Effector memory CD8-positive, alpha-beta T cell (primary cell): Measurements from ENCODE around the gene H6PD.

Experiments used
- ATAC-seq: fragments of 150-1000 bp; cut with Tn5 transposase; replicated peaks from 2 replicates; pipeline ENCODE4 v1.10.0; 2021; ENCODE audit warnings: mild to moderate bottlenecking, moderate library complexity
- DNase-seq, 3 experiments: peaks; one replicate each; pipeline ENCODE4 v3.0.0; 2021
- H3K27ac Mint-ChIP-seq, 2 donors: one replicate each; pipeline ENCODE4 v1.8.0; 2022; ENCODE audit warnings: mild to moderate bottlenecking in 2 of 2, mixed read lengths in 2 of 2, moderate library complexity in 2 of 2
- H3K27me3 Mint-ChIP-seq, 2 donors: one replicate each; pipeline ENCODE4 v1.8.0; 2022; ENCODE audit warnings: mixed read lengths in 2 of 2
- H3K36me3 Mint-ChIP-seq: one replicate; pipeline ENCODE4 v1.8.0; 2022; ENCODE audit warnings: mild to moderate bottlenecking, moderate library complexity, mixed read lengths; ENCODE audit not compliant: insufficient read depth
- H3K4me1 Mint-ChIP-seq, 2 donors: one replicate each; pipeline ENCODE4 v1.8.0; 2022; ENCODE audit warnings: low read depth in 2 of 2, mixed read lengths in 2 of 2
- H3K4me3 Mint-ChIP-seq, 2 donors: one replicate each; pipeline ENCODE4 v1.8.0; 2022; ENCODE audit warnings: mild to moderate bottlenecking in 2 of 2, mixed read lengths in 2 of 2, moderate library complexity in 2 of 2
- H3K9me3 Mint-ChIP-seq, 2 donors: one replicate each; pipeline ENCODE4 v1.8.0; 2022; ENCODE audit warnings: mixed read lengths in 2 of 2
- total RNA-seq, 9 experiments: gene quantifications; one replicate each; lab custom pipeline; 2026; lab: John Stamatoyannopoulos, UW

The H6PD gene, protein sequence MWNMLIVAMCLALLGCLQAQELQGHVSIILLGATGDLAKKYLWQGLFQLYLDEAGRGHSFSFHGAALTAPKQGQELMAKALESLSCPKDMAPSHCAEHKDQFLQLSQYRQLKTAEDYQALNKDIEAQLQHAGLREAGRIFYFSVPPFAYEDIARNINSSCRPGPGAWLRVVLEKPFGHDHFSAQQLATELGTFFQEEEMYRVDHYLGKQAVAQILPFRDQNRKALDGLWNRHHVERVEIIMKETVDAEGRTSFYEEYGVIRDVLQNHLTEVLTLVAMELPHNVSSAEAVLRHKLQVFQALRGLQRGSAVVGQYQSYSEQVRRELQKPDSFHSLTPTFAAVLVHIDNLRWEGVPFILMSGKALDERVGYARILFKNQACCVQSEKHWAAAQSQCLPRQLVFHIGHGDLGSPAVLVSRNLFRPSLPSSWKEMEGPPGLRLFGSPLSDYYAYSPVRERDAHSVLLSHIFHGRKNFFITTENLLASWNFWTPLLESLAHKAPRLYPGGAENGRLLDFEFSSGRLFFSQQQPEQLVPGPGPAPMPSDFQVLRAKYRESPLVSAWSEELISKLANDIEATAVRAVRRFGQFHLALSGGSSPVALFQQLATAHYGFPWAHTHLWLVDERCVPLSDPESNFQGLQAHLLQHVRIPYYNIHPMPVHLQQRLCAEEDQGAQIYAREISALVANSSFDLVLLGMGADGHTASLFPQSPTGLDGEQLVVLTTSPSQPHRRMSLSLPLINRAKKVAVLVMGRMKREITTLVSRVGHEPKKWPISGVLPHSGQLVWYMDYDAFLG
- 37.7 to 138 (median 72.6) reads per million in 9 experiments for total RNA-seq

DNA sequence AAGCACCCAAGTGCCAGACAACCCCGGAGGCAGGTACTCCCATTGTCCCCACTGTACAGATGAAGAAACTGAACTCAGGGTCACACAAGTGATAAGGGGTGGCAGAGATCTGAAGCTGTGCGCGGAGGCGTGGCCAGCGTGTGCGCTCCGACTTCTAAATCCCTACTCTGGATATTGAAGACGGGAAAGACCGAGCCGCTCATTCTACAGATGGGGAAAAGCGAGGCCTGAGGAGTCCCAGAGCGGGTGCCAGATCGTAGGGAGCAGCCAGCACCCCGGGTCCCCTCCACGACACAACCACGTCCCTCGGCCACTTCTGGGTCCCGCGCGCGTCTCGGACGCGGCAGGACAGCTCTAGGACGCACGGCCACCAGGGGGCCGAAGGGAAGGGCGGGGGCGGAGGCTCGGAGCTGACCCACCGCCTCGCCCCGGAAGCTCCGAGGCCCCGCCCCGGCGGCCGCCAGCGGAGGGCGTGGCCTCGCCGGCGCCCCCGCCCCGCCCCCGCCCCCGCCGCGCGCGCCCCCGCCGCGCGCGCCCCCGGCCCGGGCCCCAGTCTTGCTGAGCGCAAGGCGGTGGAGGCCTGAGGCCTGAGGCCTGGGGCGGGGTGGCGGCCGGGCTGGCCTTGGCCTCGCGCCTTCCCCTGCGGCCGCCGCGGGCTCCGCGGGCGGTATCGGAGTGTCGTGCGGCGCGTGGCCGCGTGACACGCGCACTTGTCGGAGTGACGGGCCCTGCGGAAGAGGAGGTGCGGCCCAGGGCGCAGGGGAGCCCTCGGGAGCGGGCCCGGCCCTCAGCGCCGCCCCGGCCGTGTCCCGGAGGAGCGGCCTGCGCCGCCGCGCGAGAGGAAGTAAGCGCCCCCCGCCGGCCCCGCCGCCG lies at the start of gene H6PD:
H6PD (plus strand) TSS at position 552 of the 873 bp plus-strand sequence. CDS start 10,161 bp downstream, outside the sequence.
- peak within 1 kb of the TSS; percentile 92 to 97 for H3K27ac Mint-ChIP-seq
- peaks cover 11% of the 10 kb centered on the region for H3K36me3 Mint-ChIP-seq
- ATAC-seq, result peak; percentile 82
- H3K4me1 Mint-ChIP-seq, result peaks cover 19 to 22% of the 10 kb centered on the region in 2 donors
- peak within 1 kb of the TSS; percentile 88 to 94 for H3K4me3 Mint-ChIP-seq
- peak; percentile 59 to 71 (median 64) for DNase-seq
- H3K9me3 Mint-ChIP-seq, result no peaks in the 10 kb centered on the region
- H3K27me3 Mint-ChIP-seq, result no peaks in the 10 kb centered on the region

DNA sequence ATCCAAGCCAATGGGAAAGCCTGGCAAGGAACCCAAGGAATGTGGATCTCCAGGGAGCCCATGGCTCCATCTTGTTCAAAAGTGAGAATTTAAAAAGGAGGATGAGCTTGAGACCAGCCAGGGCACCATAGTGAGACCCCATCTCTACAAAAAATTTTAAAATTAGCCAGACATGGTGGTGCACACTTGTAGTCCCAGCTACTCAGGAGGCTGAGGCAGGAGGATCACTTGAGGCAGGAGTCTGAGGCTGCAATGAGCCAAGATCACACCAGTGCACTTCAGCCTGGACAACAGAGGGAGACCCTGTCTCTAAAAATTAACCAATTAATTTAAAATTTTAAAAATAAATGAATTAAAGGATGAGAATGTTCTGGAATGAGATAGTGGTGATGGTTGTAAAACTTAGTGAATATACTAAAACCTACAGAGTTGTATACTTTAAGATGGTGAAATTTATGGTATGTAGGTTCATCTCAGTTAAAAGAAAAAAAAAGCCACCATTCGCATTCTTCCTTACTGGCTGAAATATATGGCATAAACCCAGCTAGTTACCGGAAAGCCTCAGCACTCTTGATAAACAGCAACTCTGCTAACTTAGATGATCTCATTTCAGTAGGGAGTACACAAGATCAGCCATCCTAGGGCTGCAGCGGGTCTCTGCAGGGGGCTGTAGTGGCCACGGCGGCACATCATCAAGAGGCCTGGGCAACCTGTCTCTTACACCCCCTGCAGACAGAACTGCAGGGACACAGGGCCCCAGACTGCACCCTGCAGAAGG lies 48.3 kb upstream of the H6PD start:
- Mint-ChIP-seq H3K4me3 (no peak overlapping the region), H3K27me3 (peaks cover 24 to 39% of the 10 kb centered on the region in 2 donors), H3K9me3 (no peaks in the 10 kb centered on the region), H3K36me3 (peaks cover 7% of the 10 kb centered on the region), H3K27ac (no peak overlapping the region), H3K4me1 (peaks cover 2 to 5% of the 10 kb centered on the region in 2 donors)
- DNase-seq (no peak), ATAC-seq (no peak)

DNA sequence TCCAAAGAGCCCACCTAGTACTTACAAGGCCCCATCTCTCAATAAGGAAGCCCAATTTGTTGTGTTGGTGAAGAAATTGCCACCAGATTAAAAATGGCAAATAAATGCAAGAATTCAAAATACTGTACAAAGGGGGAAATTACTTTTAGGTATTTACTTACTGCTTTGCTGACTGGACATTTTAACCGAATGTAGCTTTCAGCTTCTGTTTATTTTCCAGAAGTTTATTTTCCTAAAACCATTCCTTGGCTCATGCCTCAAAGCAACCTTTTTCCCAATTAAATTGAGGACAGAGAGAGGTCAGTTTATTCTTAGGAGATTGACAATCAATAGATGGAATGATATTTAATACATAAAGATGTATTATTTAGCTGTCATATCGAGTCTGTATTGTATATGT lies 47.6 kb upstream of the H6PD start:
- Mint-ChIP-seq H3K9me3 (no peaks in the 10 kb centered on the region), H3K36me3 (peaks cover 7% of the 10 kb centered on the region), H3K4me1 (no peaks in the 10 kb centered on the region), H3K4me3 (no peak overlapping the region), H3K27ac (no peak overlapping the region), H3K27me3 (peaks cover 26 to 39% of the 10 kb centered on the region in 2 donors)
- ATAC-seq (no peak), DNase-seq (no peak)

DNA sequence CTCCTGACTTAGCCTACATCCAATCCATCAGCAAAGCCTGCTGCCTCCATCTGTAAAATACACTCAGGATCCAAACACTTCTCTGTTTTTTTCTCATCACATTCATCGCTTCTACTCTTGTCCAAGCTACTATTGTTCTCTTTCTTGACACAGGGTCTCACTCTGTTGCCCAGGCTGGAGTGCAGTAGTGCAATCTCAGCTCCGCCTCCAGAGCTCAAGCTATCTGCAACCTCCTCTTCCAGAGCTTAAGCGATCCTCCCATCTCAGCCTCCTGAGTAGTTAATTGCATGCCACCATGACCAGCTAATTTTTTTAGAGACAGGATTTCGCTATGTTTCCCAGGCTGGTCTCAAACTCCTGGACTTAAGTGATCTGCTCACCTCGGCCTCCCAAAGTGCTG lies 44.3 kb upstream of the H6PD start:
- ATAC-seq (no peak), DNase-seq (no peak)
- no peak overlapping the region for H3K4me3 Mint-ChIP-seq
- H3K4me1 Mint-ChIP-seq, result no peaks in the 10 kb centered on the region
- no peak overlapping the region for H3K27ac Mint-ChIP-seq
- peaks cover 34 to 45% of the 10 kb centered on the region in 2 donors for H3K27me3 Mint-ChIP-seq
- no peaks in the 10 kb centered on the region for H3K9me3 Mint-ChIP-seq
- peaks cover 7% of the 10 kb centered on the region for H3K36me3 Mint-ChIP-seq

DNA sequence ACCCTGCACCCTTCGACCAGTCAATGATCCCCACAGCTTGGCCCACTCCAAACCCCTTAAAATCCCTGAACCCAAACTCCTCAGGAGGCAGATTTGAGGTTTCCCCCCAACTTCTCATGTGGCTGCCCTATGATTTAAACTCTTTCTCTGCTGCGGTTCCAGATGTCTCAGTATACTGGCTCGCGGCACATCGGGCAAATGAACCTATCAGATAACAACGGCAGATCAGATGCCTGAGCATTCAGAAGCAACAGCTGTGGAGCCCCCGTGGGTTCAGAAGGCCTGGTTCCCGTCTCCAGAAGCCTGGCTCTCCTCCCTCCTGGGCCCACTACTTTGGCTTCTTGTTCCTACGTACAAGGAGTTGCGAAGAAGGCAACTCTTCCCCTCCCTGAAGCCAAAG lies 43.3 kb upstream of the H6PD start:
- H3K9me3 Mint-ChIP-seq, result no peaks in the 10 kb centered on the region
- DNase-seq, result no peak
- ATAC-seq, result no peak
- peaks cover 7% of the 10 kb centered on the region for H3K36me3 Mint-ChIP-seq
- peaks cover 1% of the 10 kb centered on the region in 2 donors for H3K4me1 Mint-ChIP-seq
- H3K27me3 Mint-ChIP-seq, result peaks cover 39 to 55% of the 10 kb centered on the region in 2 donors
- no peak overlapping the region for H3K4me3 Mint-ChIP-seq
- no peak overlapping the region for H3K27ac Mint-ChIP-seq

DNA sequence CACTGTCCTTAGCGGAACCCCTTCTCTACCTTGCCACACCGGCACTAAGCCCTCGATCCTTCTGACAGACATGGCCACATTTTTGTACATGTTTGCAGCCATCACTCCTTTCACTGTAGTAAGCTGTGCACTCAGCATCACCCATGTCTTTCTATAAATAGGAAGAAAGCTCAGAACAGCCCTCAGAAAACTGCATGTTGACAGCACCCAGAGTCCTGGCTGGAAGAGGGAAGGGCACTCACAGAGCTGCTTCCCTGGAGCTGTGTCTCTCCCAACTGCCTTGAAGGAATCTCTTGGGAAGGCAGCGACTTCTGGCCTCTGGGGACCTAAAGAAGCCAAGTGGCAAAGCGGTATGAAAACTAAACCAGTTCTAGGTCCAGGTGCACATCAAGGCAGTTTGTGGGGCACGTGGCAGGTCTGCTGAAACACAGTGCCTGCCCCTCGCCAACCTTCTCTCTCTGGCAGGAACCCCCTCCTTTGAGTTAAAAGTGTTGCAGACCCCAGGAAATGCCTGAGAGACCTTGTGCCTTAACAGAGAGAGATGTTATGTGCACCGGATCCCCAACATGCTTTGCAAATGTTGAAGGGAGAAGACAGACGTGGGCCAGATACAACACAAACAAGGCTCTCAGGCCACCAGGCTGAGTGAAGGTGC lies 41.9 kb upstream of the H6PD start:
- Mint-ChIP-seq H3K36me3 (peaks cover 7% of the 10 kb centered on the region), H3K27ac (no peak overlapping the region), H3K27me3 (peaks cover 54 to 70% of the 10 kb centered on the region in 2 donors), H3K4me1 (peaks cover 4 to 6% of the 10 kb centered on the region in 2 donors), H3K4me3 (no peak overlapping the region), H3K9me3 (no peaks in the 10 kb centered on the region)
- DNase-seq (no peak), ATAC-seq (no peak)

DNA sequence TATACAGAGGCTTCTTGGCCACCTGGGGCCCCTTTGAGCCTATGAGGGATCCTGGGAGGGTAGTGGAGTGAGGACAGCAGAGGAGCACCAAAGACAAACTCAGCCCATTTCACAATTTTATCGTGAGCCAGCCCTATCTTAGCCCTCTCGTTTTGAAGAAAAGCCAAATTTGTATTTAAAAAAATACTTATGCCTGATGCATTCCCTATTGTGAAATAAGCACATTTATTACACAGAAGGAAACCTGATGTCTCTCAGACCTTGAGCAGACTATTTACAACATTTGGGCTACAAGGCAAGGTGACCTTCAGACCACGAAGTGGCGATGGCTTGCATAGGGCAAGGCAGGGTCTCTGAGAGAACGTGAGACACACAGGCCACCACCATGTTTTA lies 41.3 kb upstream of the H6PD start:
- DNase-seq, result no peak
- Mint-ChIP-seq H3K36me3 (peaks cover 4% of the 10 kb centered on the region), H3K4me3 (no peak overlapping the region), H3K9me3 (no peaks in the 10 kb centered on the region), H3K27me3 (peaks cover 59 to 75% of the 10 kb centered on the region in 2 donors), H3K4me1 (peaks cover 4 to 6% of the 10 kb centered on the region in 2 donors), H3K27ac (no peak overlapping the region)
- no peak for ATAC-seq

DNA sequence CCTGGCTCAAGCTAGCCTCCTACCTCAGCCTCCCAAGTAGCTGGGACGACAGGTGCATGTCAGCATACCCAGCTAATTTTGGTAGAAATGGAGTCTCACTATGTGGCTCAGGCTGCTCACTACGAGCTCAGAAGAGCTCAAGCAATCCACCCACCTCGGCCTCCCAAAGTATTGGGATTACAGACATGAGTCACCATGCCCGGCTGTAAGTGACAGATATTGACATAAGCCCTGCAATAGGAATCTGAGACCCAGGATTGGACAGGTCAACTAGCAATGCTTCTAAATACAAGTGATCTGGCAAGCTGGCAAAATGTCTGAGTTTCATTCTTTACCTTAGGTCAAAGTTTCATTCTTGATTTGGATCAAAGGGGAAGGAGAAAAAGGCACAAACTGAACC lies 40.5 kb upstream of the H6PD start:
- ATAC-seq, result no peak
- Mint-ChIP-seq H3K27me3 (peaks cover 64 to 83% of the 10 kb centered on the region in 2 donors), H3K36me3 (peaks cover 4% of the 10 kb centered on the region), H3K4me1 (peaks cover 4 to 9% of the 10 kb centered on the region in 2 donors), H3K27ac (no peak overlapping the region), H3K4me3 (no peak overlapping the region), H3K9me3 (no peaks in the 10 kb centered on the region)
- DNase-seq, result no peak

DNA sequence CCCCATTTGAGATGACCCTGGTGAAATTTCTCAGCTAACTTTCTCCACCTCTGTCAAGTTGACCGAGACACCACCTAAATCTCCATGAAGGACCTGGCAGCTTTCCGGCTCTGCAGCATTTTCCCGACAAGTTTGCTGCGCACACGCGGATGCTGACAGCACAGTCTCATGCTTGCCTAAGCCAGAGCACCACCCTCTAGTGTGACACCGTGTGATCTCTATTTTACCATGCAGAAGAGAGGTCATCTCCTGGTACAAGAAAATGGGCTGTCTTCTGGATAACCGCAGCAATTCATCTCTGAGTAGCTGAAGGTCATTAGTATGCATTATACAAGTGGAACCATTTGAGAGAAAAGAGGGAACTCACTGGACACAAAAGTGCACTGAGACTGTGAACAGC lies 38.9 kb upstream of the H6PD start:
- Mint-ChIP-seq H3K27me3 (peaks cover 69 to 85% of the 10 kb centered on the region in 2 donors), H3K9me3 (no peaks in the 10 kb centered on the region)
- no peak for ATAC-seq

DNA sequence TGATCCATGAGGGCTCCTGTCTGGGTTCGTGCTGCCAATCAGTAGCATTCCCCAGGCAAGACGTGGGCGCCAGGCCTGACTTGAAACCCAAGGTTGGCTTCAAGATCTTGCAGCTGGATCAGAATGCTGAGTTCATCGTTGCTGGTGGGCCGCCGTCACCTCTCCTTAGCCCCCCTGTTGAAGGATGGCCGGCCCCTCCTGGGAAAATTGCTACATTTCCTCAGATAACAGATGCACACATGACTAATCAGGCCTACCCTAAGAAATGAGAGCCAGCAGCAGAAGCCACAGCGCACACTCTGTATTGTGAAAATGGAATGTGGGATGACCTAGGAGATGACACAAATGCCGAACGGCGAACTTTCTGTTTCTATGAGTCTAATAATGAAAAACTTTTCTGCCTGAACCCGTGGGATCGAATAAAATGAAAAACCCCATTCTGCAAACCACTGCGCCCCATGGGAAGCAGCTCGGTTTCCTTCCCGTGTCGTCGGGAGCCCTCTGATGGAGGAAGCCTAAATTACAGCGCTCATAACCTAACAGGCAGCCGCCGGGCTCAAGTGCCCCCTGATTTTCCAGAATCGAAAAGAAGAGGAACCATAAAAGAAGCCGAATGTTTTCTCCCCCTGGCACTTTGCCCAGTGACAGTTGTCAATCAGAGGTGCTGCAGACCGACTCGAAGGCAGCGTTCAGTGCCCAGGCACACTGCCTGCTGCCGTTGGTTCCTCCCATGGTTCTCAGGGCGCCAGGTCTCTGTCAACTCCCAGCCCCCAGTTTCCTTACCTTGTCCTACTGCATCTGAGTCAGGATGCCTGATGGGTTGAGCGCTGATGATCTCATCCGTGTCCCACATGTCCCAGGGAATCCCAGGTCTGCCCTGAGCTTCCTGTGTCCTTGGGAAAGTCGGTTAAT lies 38.2 kb upstream of the H6PD start:
- ATAC-seq (peak; percentile 45), DNase-seq (peak; percentile 31 to 48 (median 42))
- H3K27ac Mint-ChIP-seq, result no peak overlapping the region
- no peaks in the 10 kb centered on the region for H3K36me3 Mint-ChIP-seq
- H3K4me1 Mint-ChIP-seq, result peaks cover 9 to 14% of the 10 kb centered on the region in 2 donors
- H3K9me3 Mint-ChIP-seq, result no peaks in the 10 kb centered on the region
- H3K27me3 Mint-ChIP-seq, result peaks cover 69 to 85% of the 10 kb centered on the region in 2 donors
- H3K4me3 Mint-ChIP-seq, result no peak overlapping the region

More for the DNA sequence above, 38.9 kb upstream of the H6PD start:
- peaks cover 2% of the 10 kb centered on the region for H3K36me3 Mint-ChIP-seq
- H3K4me1 Mint-ChIP-seq, result peaks cover 4 to 9% of the 10 kb centered on the region in 2 donors
- no peak overlapping the region for H3K27ac Mint-ChIP-seq
- no peak for DNase-seq
- no peak overlapping the region for H3K4me3 Mint-ChIP-seq
